HG02852 (cell line): Measurements from ENCODE around the gene TRABD2B.

Experiments used
- ATAC-seq: cut with Tn5 transposase; IDR thresholded peaks from one replicate; pipeline ENCODE4 v1.9.1; 2021; ENCODE audit warnings: mild to moderate bottlenecking, moderate library complexity; ENCODE audit not compliant: unreplicated experiment

TRABD2B gene

GRCh38 chr1:47993881-47994625 lies 3.1 kb downstream of the TRABD2B start:
- no peak for ATAC-seq

DNA sequence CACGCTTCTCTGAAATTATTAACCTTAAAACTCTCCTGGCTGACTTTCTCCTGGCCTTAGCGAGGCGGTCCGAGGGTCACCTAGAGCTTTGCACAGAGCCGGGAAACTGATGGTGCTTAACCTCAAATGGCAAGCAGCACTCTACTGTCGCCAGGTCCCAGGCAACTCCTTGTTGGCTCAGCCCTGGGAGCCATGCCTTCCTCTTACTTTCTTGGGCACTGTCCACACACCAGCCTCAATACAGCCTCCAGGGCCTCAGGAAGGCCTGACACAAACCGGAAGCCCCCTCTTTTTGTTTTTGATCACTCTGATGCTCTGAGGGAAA lies 3.8 kb downstream of the TRABD2B start:
- no peak for ATAC-seq

DNA sequence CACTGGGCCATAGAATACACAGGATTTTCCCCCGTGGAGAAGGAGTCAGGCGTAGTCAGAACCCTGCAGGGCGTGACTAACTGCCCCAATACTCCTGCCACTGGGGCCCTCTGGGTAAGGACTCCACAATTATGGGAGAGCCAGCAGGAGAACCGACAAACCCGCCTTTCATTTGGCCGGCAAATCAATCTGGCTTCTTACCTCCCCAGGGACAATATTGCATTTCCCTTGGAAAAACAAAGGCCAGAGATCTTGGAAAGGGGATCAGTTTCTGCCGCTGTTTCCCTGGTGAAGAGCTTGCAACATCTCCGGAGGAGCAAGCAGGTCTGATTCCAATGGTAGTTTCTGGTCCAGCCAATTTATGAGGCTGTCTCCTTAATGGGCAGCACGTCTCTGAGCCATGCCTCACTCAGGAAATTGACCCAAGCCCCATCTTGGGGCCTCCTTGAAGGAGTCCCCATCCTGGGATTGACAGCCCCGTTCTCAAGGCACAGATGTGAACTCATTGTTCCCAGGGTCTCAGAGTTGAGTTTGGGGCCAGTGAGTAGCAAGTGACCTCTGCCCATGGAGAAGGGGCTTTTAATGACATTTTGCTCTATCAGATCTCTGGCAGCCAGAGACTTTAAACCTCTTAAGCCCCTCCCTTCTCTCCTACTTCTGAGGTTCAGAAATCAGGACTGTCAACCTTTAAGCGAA lies 4.3 kb downstream of the TRABD2B start:
- ATAC-seq: no peak

GRCh38 chr1:47991673-47992072 lies 5.5 kb downstream of the TRABD2B start:
- no peak for ATAC-seq

DNA sequence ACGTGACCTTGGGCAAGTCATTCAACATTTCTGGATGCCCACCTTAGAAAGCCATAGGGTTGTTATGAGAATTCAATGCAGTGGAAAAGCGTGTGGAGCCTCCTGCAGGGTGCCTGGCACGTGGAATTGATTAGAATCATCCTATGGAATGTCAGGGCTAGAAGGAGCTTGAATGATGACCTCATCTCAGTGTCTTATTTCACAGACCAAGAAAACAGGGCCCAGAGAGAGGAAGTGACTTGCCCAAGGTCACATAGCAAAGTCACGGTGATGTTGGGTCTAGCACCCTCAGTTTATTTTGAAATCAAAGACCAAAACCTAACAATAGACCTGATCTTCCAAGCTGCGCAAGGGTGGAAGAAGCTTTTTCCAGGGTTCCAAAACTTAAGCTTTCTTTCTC lies 6.0 kb downstream of the TRABD2B start:
- no peak for ATAC-seq

DNA sequence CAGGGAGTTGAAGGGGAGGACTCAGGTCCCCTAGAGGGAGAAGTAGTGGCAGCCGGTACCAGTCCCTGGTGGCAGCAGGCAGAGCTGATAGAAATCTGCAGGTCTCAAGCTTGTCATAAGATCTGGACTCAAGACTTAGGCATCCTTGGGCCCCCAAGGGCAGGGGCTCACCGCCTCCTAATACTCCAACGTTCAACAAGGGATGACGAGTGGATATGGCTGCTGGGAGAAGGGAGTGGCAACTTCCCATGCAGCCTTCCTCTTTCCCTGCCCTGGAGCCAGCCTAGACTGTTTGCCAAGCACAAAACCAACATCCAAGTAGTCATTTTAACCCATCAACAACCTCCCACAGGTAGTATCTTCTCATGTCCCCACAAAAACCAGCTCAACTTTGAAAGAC lies 6.9 kb downstream of the TRABD2B start:
- no peak for ATAC-seq

- ATAC-seq: no peak
Measured at GRCh38 chr1:47987601-47988000, 9.6 kb downstream of the TRABD2B start.

DNA sequence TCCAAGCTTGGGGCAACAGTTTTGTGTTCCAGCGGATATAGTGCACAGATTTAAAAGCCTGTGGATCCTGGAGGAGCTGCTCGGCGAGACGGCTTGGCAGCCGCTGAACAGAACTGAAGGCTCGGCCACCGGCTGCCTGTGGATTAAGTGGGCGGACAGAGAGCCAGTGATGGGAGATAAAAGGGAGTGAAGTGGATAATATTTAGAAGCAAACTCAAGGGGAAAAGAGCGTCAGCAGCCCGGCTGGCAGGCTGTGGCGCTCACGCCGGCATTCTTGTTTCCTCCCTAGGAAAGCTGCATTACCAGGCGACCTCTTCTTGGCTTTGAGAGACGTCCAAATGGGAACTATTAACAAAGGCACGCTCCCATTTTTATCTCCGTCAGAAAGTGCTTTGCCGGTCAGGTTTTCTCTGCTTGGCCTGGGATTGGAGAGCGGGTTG lies 10.4 kb downstream of the TRABD2B start:
- ATAC-seq: no peak

DNA sequence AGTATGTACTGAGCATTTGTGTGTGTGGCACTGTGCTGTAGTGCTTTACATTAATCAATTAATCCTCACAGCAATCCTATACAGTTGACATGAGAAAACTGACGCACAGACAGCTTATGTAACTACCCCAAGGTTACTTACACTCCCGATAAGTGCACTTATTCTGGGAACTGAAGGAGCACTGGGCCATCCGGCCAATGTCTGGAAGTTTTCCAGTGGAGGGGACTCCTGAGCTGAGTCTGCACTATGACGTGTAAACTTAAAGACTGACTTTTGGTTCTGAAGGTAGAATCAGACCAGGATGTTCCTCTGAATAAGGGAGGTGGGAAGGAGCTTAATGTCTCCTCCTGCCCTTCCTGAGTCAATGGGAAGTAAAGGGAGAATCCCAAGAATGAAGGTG lies 12.2 kb downstream of the TRABD2B start:
- ATAC-seq: no peak

DNA sequence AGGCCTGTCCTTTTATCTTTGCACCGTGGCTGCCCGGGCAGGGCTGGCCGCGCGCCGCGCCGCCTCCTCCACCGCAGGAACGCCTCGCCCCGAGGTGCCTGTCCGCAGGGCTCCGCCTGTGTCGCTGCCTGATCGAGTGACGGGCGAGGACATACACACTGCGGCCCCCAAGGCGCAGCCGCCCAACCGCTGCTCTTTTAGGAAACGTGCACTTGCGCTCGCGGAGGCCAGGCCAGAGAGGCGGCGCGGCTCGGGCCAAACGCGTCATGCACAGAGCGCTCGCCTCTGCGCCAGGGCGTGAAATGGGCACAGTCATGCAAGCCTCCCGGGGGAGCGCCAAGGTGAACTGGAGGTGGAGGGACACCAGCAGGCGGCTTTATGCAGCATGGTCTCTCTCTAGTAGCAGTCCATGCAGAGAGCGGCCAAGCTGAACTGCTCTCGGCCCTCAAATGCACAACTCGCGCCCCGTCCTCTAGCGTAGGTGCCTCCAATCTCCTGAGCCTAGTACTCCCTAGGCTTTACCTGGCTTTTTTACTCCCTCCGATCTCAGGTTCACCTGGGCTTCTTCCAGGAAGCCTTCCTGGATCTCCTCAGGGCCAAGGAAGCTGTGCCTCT lies 12.9 kb downstream of the TRABD2B start:
- ATAC-seq: no peak

DNA sequence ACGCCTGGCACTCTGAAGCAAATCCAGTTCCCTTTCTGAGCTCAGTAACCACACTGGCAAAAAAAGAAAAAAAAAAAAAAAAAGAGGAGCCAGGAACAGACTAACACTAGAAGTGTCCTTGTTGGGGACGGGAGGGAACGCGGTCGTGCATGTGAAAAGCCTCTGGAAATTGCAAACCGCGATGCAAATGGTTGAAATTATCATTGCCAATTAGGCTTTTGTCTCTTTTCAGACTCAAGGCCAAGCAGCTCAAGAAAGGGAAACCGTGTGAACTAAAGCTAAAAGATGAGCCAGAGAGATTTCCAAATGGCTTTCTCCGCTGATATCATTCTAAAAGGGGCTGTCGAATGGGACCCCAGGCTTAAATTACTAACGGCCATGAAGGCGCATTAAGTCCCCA lies 13.5 kb downstream of the TRABD2B start:
- no peak for ATAC-seq

GRCh38 chr1:47981667-47982350 lies 15.4 kb downstream of the TRABD2B start:
- ATAC-seq: no peak

DNA sequence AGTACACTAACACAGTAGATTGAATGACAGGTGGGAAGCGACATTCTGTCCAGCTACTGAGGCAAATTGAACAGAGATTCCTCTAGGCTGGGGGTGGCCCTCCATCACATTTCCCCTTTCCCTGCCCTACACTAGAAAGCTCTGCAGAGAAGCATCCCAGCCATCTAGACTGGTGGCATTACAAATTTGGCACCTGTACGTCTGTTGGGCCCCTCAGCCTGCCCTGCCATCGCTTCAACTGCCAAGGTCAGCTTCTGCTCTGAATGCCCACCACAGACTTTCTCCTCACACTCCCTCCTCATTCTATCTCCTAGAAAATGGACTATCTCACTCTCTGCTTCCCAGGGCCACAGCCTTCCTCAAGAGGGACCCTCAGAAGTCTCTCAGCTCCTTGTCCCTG lies 16.7 kb downstream of the TRABD2B start:
- no peak for ATAC-seq

- ATAC-seq: no peak
Measured at GRCh38 chr1:47979724-47980123, 17.5 kb downstream of the TRABD2B start.

- no peak for ATAC-seq
Measured at GRCh38 chr1:47978486-47978885, 18.7 kb downstream of the TRABD2B start.

- ATAC-seq: no peak
Measured at GRCh38 chr1:47976728-47977127, 20.5 kb downstream of the TRABD2B start.

GRCh38 chr1:47976267-47976666 lies 20.9 kb downstream of the TRABD2B start:
- ATAC-seq: no peak

GRCh38 chr1:47975302-47975921 lies 21.8 kb downstream of the TRABD2B start:
- ATAC-seq: no peak

- ATAC-seq: no peak
Measured at GRCh38 chr1:47972864-47973432, 24.2 kb downstream of the TRABD2B start.

DNA sequence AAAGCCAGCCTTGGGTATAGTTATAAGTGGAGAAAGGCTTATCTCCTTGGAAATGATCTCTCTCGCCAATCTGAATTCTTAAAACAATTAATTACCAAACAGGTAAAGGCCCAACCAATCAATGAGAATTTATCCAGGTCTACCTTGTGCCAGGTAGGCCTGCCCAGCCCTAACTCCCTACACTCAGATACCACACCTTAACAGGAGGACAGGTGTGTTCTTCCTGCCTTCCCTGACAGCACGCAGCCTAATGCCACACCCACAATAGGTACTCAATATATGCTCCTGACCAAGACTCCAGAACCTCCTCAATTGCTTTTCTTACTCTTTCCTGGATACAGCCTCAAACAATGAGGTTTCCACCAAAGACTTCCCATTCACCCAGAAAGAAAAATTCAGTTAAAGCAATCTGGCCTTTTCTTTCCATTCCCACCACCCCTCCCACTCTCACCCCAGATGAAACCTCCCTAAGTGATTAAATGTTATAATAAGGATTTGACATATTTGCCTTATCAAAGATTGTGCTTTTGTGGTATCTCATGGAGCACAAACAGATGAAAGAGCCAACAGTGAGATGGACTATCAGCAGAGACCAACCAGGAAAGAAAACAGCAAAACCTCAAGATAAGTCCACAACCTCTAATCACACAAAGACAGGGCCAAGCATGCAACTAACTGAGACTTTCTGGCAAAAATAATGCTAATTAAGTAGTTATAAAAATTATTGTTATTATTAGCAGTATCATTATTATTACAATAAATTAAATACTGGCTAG lies 25.6 kb downstream of the TRABD2B start:
- no peak for ATAC-seq
